ENCODE results near the gene DCST1.
A peak's percentile ranks its signal among the peaks of the same experiment; 100 is the strongest.

DCST1 gene

DNA sequence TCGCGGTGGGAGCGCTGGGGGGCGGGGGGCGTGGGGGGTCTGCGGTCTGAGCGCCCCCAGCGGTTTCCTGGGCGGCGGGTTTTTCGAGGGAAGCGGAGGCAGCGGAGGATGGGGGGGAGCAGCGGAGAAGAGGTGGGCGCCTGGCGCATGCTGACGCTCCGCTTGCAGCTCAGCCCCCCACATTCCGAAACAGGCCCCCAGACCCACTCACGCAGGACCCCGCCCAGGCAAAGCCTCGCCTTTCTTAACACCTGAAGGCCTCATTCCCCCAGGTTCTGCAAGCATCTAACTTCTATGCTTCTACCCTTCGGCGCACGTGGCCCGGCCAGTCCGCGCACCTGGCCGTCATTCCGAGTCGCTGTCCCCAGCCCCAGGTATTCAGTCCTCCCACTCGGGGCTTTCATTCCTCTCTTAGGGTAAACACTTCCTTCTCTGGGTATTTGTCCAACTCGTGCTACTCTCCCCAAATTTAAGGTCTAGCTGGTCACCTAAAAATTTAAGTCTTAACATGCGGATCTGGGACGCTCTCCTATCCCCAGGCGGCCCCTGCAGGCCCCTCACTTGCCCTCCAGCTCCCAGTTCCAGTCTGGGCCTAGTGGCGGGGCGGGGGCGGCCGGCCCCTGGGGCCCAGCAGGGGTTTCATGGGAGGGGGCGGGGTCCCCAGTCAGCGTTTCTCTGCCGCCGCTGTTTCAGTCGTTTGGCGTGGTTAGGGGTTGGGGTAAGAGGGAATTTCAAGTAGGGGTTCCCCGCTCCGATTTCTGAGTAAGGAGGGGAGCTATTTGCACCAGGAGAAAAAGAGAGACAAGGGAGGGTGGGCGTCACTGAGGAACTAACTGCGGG, 33.8 kb upstream of the DCST1 start:
- TF ChIP-seq, protein P1, sequence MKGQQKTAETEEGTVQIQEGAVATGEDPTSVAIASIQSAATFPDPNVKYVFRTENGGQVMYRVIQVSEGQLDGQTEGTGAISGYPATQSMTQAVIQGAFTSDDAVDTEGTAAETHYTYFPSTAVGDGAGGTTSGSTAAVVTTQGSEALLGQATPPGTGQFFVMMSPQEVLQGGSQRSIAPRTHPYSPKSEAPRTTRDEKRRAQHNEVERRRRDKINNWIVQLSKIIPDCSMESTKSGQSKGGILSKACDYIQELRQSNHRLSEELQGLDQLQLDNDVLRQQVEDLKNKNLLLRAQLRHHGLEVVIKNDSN (IDR thresholded peaks at IDR 0.05), result peak; percentile 13; the same call in 1 of the 2 replicates
- TF ChIP-seq CEBPB (IDR thresholded peaks at IDR 0.05), result no peak
- TF ChIP-seq, protein P2, sequence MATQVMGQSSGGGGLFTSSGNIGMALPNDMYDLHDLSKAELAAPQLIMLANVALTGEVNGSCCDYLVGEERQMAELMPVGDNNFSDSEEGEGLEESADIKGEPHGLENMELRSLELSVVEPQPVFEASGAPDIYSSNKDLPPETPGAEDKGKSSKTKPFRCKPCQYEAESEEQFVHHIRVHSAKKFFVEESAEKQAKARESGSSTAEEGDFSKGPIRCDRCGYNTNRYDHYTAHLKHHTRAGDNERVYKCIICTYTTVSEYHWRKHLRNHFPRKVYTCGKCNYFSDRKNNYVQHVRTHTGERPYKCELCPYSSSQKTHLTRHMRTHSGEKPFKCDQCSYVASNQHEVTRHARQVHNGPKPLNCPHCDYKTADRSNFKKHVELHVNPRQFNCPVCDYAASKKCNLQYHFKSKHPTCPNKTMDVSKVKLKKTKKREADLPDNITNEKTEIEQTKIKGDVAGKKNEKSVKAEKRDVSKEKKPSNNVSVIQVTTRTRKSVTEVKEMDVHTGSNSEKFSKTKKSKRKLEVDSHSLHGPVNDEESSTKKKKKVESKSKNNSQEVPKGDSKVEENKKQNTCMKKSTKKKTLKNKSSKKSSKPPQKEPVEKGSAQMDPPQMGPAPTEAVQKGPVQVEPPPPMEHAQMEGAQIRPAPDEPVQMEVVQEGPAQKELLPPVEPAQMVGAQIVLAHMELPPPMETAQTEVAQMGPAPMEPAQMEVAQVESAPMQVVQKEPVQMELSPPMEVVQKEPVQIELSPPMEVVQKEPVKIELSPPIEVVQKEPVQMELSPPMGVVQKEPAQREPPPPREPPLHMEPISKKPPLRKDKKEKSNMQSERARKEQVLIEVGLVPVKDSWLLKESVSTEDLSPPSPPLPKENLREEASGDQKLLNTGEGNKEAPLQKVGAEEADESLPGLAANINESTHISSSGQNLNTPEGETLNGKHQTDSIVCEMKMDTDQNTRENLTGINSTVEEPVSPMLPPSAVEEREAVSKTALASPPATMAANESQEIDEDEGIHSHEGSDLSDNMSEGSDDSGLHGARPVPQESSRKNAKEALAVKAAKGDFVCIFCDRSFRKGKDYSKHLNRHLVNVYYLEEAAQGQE (IDR thresholded peaks at IDR 0.05; ENCODE audit: low read depth), result no peak
- TF ChIP-seq RAD21 (IDR thresholded peaks at IDR 0.05; ENCODE audit: low read depth), result no peak
- TF ChIP-seq, protein P3, sequence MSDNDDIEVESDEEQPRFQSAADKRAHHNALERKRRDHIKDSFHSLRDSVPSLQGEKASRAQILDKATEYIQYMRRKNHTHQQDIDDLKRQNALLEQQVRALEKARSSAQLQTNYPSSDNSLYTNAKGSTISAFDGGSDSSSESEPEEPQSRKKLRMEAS (IDR thresholded peaks at IDR 0.05), result peak; percentile 90
- no peak for TF ChIP-seq YY1 (IDR thresholded peaks at IDR 0.05; ENCODE audit: low read depth)
- no peak for TF ChIP-seq ZBTB7A (IDR thresholded peaks at IDR 0.05; ENCODE audit: low read depth)
- no peak for TF ChIP-seq NFIC (IDR thresholded peaks at IDR 0.05)
- TF ChIP-seq EGR1 (IDR thresholded peaks at IDR 0.05), result no peak

DNA sequence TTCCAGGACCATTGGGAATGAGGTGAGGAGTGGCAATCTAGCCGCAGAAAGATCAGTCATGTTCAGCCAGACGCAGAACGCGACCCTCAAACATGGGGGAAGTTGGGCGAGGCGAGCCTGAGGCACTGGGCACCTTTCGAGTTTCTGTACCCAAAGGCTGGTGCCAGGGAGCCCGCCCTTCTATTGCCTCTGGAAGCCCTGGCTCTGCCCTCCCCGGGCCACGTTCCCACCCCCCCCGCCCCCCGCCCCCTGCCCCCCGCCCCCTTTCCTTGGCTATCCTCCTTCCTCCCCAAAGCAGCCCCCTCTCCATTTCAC, 33.3 kb upstream of the DCST1 start:
- no peak for TF ChIP-seq NFIC (IDR thresholded peaks at IDR 0.05)

DNA sequence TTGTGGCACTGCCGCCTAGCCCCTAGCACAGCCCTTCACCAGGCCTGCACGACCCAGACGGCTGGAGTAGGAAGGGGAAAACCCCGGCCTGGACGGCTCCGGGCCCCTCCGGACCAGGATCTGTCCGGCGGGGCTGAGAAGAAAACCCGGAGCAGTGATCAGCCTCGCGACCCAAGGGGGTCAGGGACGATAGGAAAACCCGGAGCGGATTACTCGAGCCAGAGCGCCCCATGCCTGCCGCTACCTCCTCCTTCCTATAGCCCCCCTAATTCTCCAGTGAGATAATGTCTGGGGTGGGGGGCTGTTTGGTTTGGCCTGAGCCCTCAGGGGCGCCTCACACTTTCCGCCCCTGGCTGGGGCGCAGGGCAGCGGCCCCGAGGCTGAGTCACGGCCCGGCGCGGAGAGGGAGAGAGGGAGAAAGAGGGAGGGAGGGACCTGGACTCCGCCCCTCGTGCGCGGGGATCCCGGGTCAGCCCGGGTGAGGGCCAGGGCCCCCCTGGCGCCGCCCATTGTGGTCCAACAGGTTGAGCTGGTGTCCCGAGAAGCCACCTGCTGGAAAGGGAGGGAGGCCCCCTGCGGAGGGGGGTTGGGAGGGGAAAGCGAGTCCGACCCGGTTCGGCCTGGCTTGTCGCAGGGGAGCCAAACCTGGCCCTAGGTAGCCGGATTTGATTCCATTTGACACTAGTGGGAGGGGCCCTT, 32.7 kb upstream of the DCST1 start:
- TF ChIP-seq FOXM1 (IDR thresholded peaks at IDR 0.05; ENCODE audit: borderline replicate concordance, low read depth), result peak; percentile 77
- peak; percentile 61 for TF ChIP-seq YY1 (IDR thresholded peaks at IDR 0.05; ENCODE audit: low read depth)
- no peak for TF ChIP-seq RAD21 (IDR thresholded peaks at IDR 0.05; ENCODE audit: low read depth)
- TF ChIP-seq CEBPB (IDR thresholded peaks at IDR 0.05), result no peak
- TF ChIP-seq EGR1 (IDR thresholded peaks at IDR 0.05), result 0 out of 2 replicates have a peak, but pooled peaks have one; percentile 10
- TF ChIP-seq TCF12 (IDR thresholded peaks at IDR 0.05; ENCODE audit: low read depth), result peak; percentile 96
- TF ChIP-seq, protein P1 (IDR thresholded peaks at IDR 0.05), result 0 out of 2 replicates have a peak, but pooled peaks have one; percentile 29
- peak; percentile 83 for TF ChIP-seq NFIC (IDR thresholded peaks at IDR 0.05)
- TF ChIP-seq, protein P3 (IDR thresholded peaks at IDR 0.05), result peak; percentile 87
- TF ChIP-seq CREB1 (IDR thresholded peaks at IDR 0.05; ENCODE audit: low read depth), result 0 out of 2 replicates have a peak, but pooled peaks have one; percentile 9
- TF ChIP-seq TEAD4 (IDR thresholded peaks at IDR 0.05), result peak; percentile 69
- TF ChIP-seq TAF1 (IDR thresholded peaks at IDR 0.05; ENCODE audit: low read depth), result no peak; the same call in 1 of the 2 replicates
- TF ChIP-seq EP300 (IDR thresholded peaks at IDR 0.05; ENCODE audit: borderline replicate concordance), result peak; percentile 91
- peak; percentile 81 for TF ChIP-seq ZBTB7A (IDR thresholded peaks at IDR 0.05; ENCODE audit: low read depth)
- TF ChIP-seq, protein P2 (IDR thresholded peaks at IDR 0.05; ENCODE audit: low read depth), result no peak; the same call in 1 of the 2 replicates

DNA sequence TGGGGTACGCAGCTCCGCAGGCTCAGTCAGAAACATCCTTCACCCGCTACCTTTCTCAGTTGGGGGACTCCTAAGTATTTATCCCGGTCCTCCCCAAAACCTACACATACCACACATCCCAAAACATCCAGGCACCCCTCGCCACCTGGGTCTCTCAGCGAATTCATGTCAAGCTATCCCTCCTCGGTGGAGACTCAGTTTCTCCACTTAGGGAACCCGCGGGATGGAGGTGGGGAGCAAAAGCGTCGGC, 32.3 kb upstream of the DCST1 start:
- TF ChIP-seq FOXM1 (IDR thresholded peaks at IDR 0.05; ENCODE audit: borderline replicate concordance, low read depth) (no peak), CEBPB (IDR thresholded peaks at IDR 0.05) (no peak; the same call in 1 of the 2 replicates), ZBTB7A (IDR thresholded peaks at IDR 0.05; ENCODE audit: low read depth) (no peak), NFIC (IDR thresholded peaks at IDR 0.05) (no peak), TCF12 (IDR thresholded peaks at IDR 0.05; ENCODE audit: low read depth) (no peak), EGR1 (IDR thresholded peaks at IDR 0.05) (no peak), CREB1 (IDR thresholded peaks at IDR 0.05; ENCODE audit: low read depth) (no peak), TEAD4 (IDR thresholded peaks at IDR 0.05) (no peak), TAF1 (IDR thresholded peaks at IDR 0.05; ENCODE audit: low read depth) (no peak), YY1 (IDR thresholded peaks at IDR 0.05; ENCODE audit: low read depth) (no peak), EP300 (IDR thresholded peaks at IDR 0.05; ENCODE audit: borderline replicate concordance) (no peak), RAD21 (IDR thresholded peaks at IDR 0.05; ENCODE audit: low read depth) (no peak)
- TF ChIP-seq, protein P2 (IDR thresholded peaks at IDR 0.05; ENCODE audit: low read depth), result no peak
- TF ChIP-seq, protein P3 (IDR thresholded peaks at IDR 0.05), result no peak
- TF ChIP-seq, protein P1 (IDR thresholded peaks at IDR 0.05), result no peak

Measured in Ishikawa (cell line).